ENCODE measurements around the gene PTPRCAP.
A peak's percentile ranks its signal among the peaks of the same experiment; 100 is the strongest.
"Not testable (repeated sequence)": the region's sequence is repeated elsewhere in the genome, so short reads cannot be mapped to it uniquely, and the experiment has no call there.

Gene PTPRCAP

GRCh38 chr11:67440229-67441097, 3.0 kb upstream of the PTPRCAP start:
- no peak for DNase-seq (ENCODE audit: low spot score)

- DNase-seq (ENCODE audit: low spot score), result no peak
These were observed 2.1 kb upstream of the PTPRCAP start for GRCh38 chr11:67439321-67440228.

- DNase-seq (ENCODE audit: low spot score), result no peak
These were observed 848 bp upstream of the PTPRCAP start for GRCh38 chr11:67438158-67438902.

GRCh38 chr11:67437809-67438157, 301 bp upstream of the PTPRCAP start:
- DNase-seq (ENCODE audit: low spot score), result no peak

- peak; percentile 73 for DNase-seq (ENCODE audit: low spot score)
These were observed 912 bp downstream of the PTPRCAP start for GRCh38 chr11:67436459-67437081.

GRCh38 chr11:67435727-67436458, 1.6 kb downstream of the PTPRCAP start:
- no peak for DNase-seq (ENCODE audit: low spot score)

- DNase-seq (ENCODE audit: low spot score), result no peak
These were observed 2.3 kb downstream of the PTPRCAP start for GRCh38 chr11:67435031-67435726.

GRCh38 chr11:67434395-67434881, 3.0 kb downstream of the PTPRCAP start:
- no peak for DNase-seq (ENCODE audit: low spot score)

GRCh38 chr11:67433536-67434394, 3.7 kb downstream of the PTPRCAP start:
- no peak for DNase-seq (ENCODE audit: low spot score)

GRCh38 chr11:67432655-67433349, 4.7 kb downstream of the PTPRCAP start:
- no peak for DNase-seq (ENCODE audit: low spot score)

GRCh38 chr11:67431346-67432249, 5.9 kb downstream of the PTPRCAP start:
- no peak for DNase-seq (ENCODE audit: low spot score)

GRCh38 chr11:67429722-67430121, 7.8 kb downstream of the PTPRCAP start:
- no peak for DNase-seq (ENCODE audit: low spot score)

GRCh38 chr11:67429038-67429668, 8.3 kb downstream of the PTPRCAP start:
- no peak for DNase-seq (ENCODE audit: low spot score)

- DNase-seq (ENCODE audit: low spot score), result peak; percentile 98
These were observed 9.2 kb downstream of the PTPRCAP start, which contains the start of gene RPS6KB2 for GRCh38 chr11:67428052-67429001. TSS of gene RPS6KB2 (plus strand) at chr11:67428494. CDS start at chr11:67428546, 52 bp downstream.

GRCh38 chr11:67427364-67427859, 10.1 kb downstream of the PTPRCAP start:
- DNase-seq (ENCODE audit: low spot score), result not testable (repeated sequence)
